Measurements from ENCODE around the gene HOXA2.
A peak's percentile ranks its signal among the peaks of the same experiment; 100 is the strongest.

The HOXA2 gene

DNA sequence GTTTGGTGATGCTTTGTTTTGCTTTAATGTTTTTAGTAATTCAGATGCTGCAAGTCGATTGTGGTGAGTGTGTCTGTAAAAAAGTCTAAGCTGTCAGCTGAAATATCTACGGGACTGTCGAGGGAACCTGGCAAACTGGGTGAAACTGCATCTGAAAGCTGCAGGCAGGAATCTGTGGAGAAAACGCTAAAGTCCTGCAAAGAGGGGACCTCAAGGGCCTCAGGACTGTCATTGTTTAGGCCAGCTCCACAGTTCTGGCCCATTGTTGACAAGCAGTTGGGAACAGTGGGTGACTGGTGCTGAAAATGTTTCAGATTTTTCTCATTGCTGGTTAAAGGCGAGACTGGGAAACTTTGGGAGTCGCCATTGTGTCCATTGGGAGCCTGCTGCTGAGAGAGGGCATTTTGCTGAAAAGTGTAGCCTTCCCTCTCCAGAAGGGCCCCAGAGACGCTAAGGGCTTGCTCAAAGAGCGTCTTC lies 1.8 kb downstream of the HOXA2 start:
- no peak overlapping the region for H3K4me3 ChIP-seq (ENCODE audit: severe bottlenecking)
- H3K4me1 ChIP-seq (ENCODE audit: insufficient read depth, poor library complexity, severe bottlenecking), result peaks cover 7% of the 10 kb centered on the region
- no peak overlapping the region for H3K27ac ChIP-seq (ENCODE audit: poor library complexity, severe bottlenecking)
- no peaks in the 10 kb centered on the region for H3K27me3 ChIP-seq (ENCODE audit: insufficient read depth, poor library complexity, severe bottlenecking)
- no peaks in the 10 kb centered on the region for H3K9me3 ChIP-seq (ENCODE audit: severe bottlenecking)
- peaks cover 16% of the 10 kb centered on the region for H3K36me3 ChIP-seq (ENCODE audit: low read depth)
- no peak for ATAC-seq (ENCODE audit: low read depth)
- TF ChIP-seq, protein P1, sequence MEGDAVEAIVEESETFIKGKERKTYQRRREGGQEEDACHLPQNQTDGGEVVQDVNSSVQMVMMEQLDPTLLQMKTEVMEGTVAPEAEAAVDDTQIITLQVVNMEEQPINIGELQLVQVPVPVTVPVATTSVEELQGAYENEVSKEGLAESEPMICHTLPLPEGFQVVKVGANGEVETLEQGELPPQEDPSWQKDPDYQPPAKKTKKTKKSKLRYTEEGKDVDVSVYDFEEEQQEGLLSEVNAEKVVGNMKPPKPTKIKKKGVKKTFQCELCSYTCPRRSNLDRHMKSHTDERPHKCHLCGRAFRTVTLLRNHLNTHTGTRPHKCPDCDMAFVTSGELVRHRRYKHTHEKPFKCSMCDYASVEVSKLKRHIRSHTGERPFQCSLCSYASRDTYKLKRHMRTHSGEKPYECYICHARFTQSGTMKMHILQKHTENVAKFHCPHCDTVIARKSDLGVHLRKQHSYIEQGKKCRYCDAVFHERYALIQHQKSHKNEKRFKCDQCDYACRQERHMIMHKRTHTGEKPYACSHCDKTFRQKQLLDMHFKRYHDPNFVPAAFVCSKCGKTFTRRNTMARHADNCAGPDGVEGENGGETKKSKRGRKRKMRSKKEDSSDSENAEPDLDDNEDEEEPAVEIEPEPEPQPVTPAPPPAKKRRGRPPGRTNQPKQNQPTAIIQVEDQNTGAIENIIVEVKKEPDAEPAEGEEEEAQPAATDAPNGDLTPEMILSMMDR (IDR thresholded peaks at IDR 0.05; ENCODE audit: poor library complexity, severe bottlenecking), result no peak
- DNase-seq (ENCODE audit: low spot score), result no peak

DNA sequence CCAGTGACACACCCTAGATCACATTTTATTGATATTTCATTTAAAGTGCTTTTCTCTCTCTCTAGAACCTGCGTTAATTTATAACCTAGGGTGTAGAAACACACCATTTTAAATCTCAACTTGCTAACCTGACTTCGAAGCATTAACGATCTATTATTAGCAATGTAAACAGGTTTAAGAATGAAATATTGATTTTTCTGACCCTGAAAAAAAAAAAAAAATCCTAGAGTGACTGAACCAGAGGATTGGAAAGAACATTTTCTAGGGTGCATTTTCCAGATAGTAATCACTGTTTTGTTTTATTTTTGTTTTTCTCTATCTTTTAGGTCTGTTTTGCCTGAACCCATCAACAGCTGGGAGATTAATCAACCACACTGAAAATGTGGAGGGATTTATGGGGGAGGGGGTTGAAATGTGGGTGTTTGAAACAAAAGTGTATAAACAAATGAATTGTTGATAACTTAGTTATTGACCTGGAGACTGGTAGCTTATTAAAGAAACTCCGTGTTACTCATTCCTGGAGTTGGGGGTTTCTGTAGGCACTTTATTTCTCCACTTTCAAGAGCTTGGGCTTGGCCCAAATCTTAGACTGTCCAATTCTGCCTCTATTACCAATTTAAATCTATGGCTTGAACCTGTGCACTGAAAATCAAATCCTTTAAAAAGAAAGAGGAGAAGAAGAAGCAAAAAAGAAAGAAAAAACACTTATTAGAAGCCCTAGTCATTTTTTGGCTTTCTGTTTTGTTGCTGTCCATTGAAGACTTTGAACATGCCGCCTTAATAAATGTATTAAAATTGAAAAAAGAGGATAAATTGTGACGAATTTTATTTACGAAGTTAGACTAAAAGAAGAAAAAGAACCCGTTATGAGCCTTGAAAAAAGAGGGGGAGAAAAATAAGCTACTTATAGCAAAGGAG lies 2.8 kb downstream of the HOXA2 start:
- DNase-seq (ENCODE audit: low spot score) (no peak), ATAC-seq (ENCODE audit: low read depth) (no peak)
- Histone ChIP-seq H3K4me1 (ENCODE audit: insufficient read depth, poor library complexity, severe bottlenecking) (peaks cover 7% of the 10 kb centered on the region), H3K9me3 (ENCODE audit: severe bottlenecking) (no peaks in the 10 kb centered on the region), H3K4me3 (ENCODE audit: severe bottlenecking) (no peak overlapping the region), H3K36me3 (ENCODE audit: low read depth) (peaks cover 16% of the 10 kb centered on the region), H3K27me3 (ENCODE audit: insufficient read depth, poor library complexity, severe bottlenecking) (no peaks in the 10 kb centered on the region), H3K27ac (ENCODE audit: poor library complexity, severe bottlenecking) (peak overlapping the region; percentile 85)
- TF ChIP-seq, protein P1 (IDR thresholded peaks at IDR 0.05; ENCODE audit: poor library complexity, severe bottlenecking), result no peak

DNA sequence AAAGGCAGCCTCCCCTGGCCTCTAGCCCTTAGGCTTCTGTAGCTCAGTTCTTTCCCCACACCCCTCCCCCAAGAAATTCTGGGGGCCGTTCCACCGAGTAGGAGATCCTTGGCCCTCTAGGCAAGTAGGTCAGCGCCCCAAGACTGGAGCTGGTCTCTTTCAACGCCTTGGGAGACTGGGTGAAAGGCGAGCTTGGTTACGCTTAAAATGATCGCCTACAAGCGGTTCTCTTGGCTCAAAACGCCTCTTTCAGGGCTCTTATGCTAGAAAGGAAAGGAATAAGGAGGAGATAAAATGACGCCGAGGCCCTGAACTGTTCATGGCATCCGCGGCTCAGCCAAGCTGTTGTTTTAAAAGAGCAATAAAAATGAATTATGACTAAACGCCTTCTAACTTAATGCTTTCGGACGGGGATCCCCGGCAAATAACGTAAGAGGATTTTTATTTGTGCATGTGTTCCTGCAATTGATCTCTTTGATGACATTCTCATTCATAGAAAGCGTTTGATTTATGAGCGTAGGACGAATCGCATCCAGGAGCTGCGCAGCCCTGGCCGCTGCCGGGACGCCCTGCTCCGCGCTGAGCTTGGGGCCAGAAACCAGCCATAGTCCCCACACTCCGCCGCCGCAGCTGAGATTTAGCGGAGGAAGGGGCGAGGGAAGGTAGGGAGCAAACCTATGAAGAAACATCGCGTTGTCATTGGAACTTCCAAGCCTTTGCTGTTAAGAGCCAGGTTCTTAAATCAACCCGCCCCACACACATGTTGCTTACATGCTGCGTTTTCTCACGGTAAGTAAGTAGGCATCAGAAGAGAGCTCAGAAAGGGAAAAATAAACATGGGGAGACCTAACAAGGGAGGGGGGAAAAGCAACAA lies 3.7 kb downstream of the HOXA2 start:
- peak overlapping the region; percentile 85 for H3K27ac ChIP-seq (ENCODE audit: poor library complexity, severe bottlenecking)
- TF ChIP-seq, protein P1 (IDR thresholded peaks at IDR 0.05; ENCODE audit: poor library complexity, severe bottlenecking), result no peak
- no peaks in the 10 kb centered on the region for H3K9me3 ChIP-seq (ENCODE audit: severe bottlenecking)
- H3K27me3 ChIP-seq (ENCODE audit: insufficient read depth, poor library complexity, severe bottlenecking), result no peaks in the 10 kb centered on the region
- peak; percentile 17 for ATAC-seq (ENCODE audit: low read depth)
- peaks cover 16% of the 10 kb centered on the region for H3K36me3 ChIP-seq (ENCODE audit: low read depth)
- no peak for DNase-seq (ENCODE audit: low spot score)
- H3K4me1 ChIP-seq (ENCODE audit: insufficient read depth, poor library complexity, severe bottlenecking), result peaks cover 7% of the 10 kb centered on the region
- H3K4me3 ChIP-seq (ENCODE audit: severe bottlenecking), result peak overlapping the region; percentile 66

DNA sequence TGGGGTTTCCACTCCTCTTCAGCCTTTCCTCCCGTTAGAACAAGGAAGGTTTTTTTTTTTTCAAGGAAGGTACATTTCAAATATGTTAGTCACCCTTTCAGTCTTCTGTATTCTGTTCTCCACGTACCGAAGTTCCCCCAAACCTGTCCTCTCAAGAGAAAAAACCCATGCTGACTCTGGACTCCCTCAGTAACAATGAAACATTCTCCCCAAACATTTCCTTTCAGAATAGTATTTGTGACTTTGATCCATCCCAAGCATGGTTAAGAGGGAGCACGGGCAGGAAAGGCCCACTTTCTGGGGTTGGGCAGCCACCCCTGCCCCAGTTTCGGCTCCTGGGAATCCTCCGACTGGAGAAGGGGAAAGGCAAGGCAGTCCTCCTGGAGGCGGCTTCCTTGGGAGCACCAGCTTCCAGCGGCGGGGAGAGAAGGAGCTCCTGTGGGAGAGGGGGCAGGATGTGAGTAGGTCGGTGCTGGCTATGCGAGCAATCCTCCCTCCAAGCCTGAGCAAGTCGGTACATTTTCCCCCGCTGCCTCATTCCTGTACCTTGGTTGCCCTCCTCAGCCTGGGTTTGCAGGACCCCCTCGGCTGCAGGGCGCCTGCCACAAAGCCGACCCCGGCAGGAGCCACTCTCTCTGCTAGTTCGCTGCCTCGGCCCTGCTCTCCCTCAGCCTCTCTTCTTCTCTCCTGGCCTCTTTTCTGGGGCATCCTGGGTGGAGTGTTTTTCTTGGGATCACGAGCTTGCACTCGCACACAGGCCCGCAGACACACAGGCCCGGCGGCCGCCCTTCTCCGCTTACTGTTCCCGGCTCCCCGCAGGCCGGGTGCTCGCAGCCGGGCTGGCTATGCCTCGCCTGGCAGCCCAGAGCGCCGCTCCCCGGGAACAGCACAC lies 4.6 kb downstream of the HOXA2 start:
- TF ChIP-seq, protein P1 (IDR thresholded peaks at IDR 0.05; ENCODE audit: poor library complexity, severe bottlenecking), result peak; percentile 26
- Histone ChIP-seq H3K9me3 (ENCODE audit: severe bottlenecking) (no peaks in the 10 kb centered on the region), H3K27ac (ENCODE audit: poor library complexity, severe bottlenecking) (peak overlapping the region; percentile 85), H3K36me3 (ENCODE audit: low read depth) (peaks cover 16% of the 10 kb centered on the region), H3K4me3 (ENCODE audit: severe bottlenecking) (peak overlapping the region; percentile 66), H3K27me3 (ENCODE audit: insufficient read depth, poor library complexity, severe bottlenecking) (no peaks in the 10 kb centered on the region), H3K4me1 (ENCODE audit: insufficient read depth, poor library complexity, severe bottlenecking) (peaks cover 7% of the 10 kb centered on the region)
- no peak for DNase-seq (ENCODE audit: low spot score)
- peak; percentile 39 for ATAC-seq (ENCODE audit: low read depth)

Data from RWPE2 (cell line).